ENCODE data around the gene FPGS. TPM values are rescaled to one million over a fixed set of nuclear protein-coding genes. Genes with fewer than 3 reads are reported as not detected.
A peak's percentile ranks its signal among the peaks of the same experiment; 100 is the strongest.

The FPGS gene
- total RNA-seq, 1 donor from 2014 or later, result 50.8 TPM

- H3K4me3 Mint-ChIP-seq (ENCODE audit: unreplicated experiment), result no peak overlapping the region
- no peak overlapping the region for H3K27ac Mint-ChIP-seq (ENCODE audit: unreplicated experiment)
- no peak for DNase-seq (ENCODE audit: low spot score)
- no peak for TF ChIP-seq CTCF (IDR thresholded peaks at IDR 0.05)
- H3K36me3 Mint-ChIP-seq (ENCODE audit: low read depth), result peaks cover 21% of the 10 kb centered on the region
- H3K9me3 Mint-ChIP-seq (ENCODE audit: low read depth), result no peaks in the 10 kb centered on the region
- peaks cover 4% of the 10 kb centered on the region for H3K4me1 Mint-ChIP-seq (ENCODE audit: low read depth)
- no peaks in the 10 kb centered on the region for H3K27me3 Mint-ChIP-seq (ENCODE audit: low read depth)
Observed at GRCh38 chr9:127813686-127814226, 11.1 kb downstream of the FPGS start.

GRCh38 chr9:127814619-127815511 lies 12.2 kb downstream of the FPGS start:
- DNase-seq (ENCODE audit: low spot score), result no peak
- Mint-ChIP-seq H3K9me3 (ENCODE audit: low read depth) (no peaks in the 10 kb centered on the region), H3K27ac (ENCODE audit: unreplicated experiment) (no peak overlapping the region), H3K4me1 (ENCODE audit: low read depth) (peaks cover 4% of the 10 kb centered on the region), H3K27me3 (ENCODE audit: low read depth) (no peaks in the 10 kb centered on the region), H3K4me3 (ENCODE audit: unreplicated experiment) (no peak overlapping the region), H3K36me3 (ENCODE audit: low read depth) (peaks cover 21% of the 10 kb centered on the region)
- no peak for TF ChIP-seq CTCF (IDR thresholded peaks at IDR 0.05)

GRCh38 chr9:127815512-127816361 lies 13.1 kb downstream of the FPGS start:
- no peak for TF ChIP-seq CTCF (IDR thresholded peaks at IDR 0.05)
- no peak overlapping the region for H3K4me3 Mint-ChIP-seq (ENCODE audit: unreplicated experiment)
- peaks cover 20% of the 10 kb centered on the region for H3K36me3 Mint-ChIP-seq (ENCODE audit: low read depth)
- no peak overlapping the region for H3K27ac Mint-ChIP-seq (ENCODE audit: unreplicated experiment)
- no peaks in the 10 kb centered on the region for H3K9me3 Mint-ChIP-seq (ENCODE audit: low read depth)
- H3K4me1 Mint-ChIP-seq (ENCODE audit: low read depth), result peaks cover 4% of the 10 kb centered on the region
- DNase-seq (ENCODE audit: low spot score), result no peak
- no peaks in the 10 kb centered on the region for H3K27me3 Mint-ChIP-seq (ENCODE audit: low read depth)

GRCh38 chr9:127816362-127816725 lies 13.7 kb downstream of the FPGS start:
- no peak for DNase-seq (ENCODE audit: low spot score)
- TF ChIP-seq CTCF (IDR thresholded peaks at IDR 0.05), result no peak
- Mint-ChIP-seq H3K27me3 (ENCODE audit: low read depth) (no peaks in the 10 kb centered on the region), H3K9me3 (ENCODE audit: low read depth) (no peaks in the 10 kb centered on the region), H3K36me3 (ENCODE audit: low read depth) (peaks cover 21% of the 10 kb centered on the region), H3K4me3 (ENCODE audit: unreplicated experiment) (no peak overlapping the region), H3K4me1 (ENCODE audit: low read depth) (peaks cover 4% of the 10 kb centered on the region), H3K27ac (ENCODE audit: unreplicated experiment) (peak overlapping the region; percentile 8)

GRCh38 chr9:127816728-127817127 lies 14.0 kb downstream of the FPGS start:
- H3K4me1 Mint-ChIP-seq (ENCODE audit: low read depth), result peaks cover 4% of the 10 kb centered on the region
- DNase-seq (ENCODE audit: low spot score), result no peak
- H3K27ac Mint-ChIP-seq (ENCODE audit: unreplicated experiment), result peak overlapping the region; percentile 8
- no peaks in the 10 kb centered on the region for H3K27me3 Mint-ChIP-seq (ENCODE audit: low read depth)
- no peaks in the 10 kb centered on the region for H3K9me3 Mint-ChIP-seq (ENCODE audit: low read depth)
- H3K36me3 Mint-ChIP-seq (ENCODE audit: low read depth), result peaks cover 20% of the 10 kb centered on the region
- H3K4me3 Mint-ChIP-seq (ENCODE audit: unreplicated experiment), result no peak overlapping the region
- TF ChIP-seq CTCF (IDR thresholded peaks at IDR 0.05), result no peak

All from chondrocyte (in vitro differentiated cells).